NT2/D1 (cell line): ENCODE results near the gene ATAD2B.
A peak's percentile ranks its signal among the peaks of the same experiment; 100 is the strongest.
"Not testable (repeated sequence)": the region's sequence is repeated elsewhere in the genome, so short reads cannot be mapped to it uniquely, and the experiment has no call there.

ENCODE experiments used
- DNase-seq: peaks from one replicate; pipeline ENCODE4 v3.0.0-alpha.2; 2011; ENCODE audit warnings: low read depth, low spot score
- H3K27me3 ChIP-seq: 2 replicates; pipeline ENCODE4 v1.6.0; 2011; ENCODE audit warnings: mild to moderate bottlenecking; ENCODE audit not compliant: insufficient read length, insufficient read depth
- H3K36me3 ChIP-seq: 2 replicates; pipeline ENCODE4 v1.6.1; 2011; ENCODE audit warnings: mild to moderate bottlenecking, low read length, mixed read lengths; ENCODE audit not compliant: insufficient read depth, insufficient read length
- H3K4me1 ChIP-seq: 2 replicates; pipeline ENCODE4 v1.5.1; 2011; ENCODE audit not compliant: insufficient read depth, insufficient read length
- H3K4me3 ChIP-seq: 2 replicates; pipeline ENCODE4 v1.5.1; 2011; ENCODE audit warnings: low read depth; ENCODE audit not compliant: insufficient read length
- H3K9ac ChIP-seq: 2 replicates; pipeline ENCODE4 v1.6.0; 2011; ENCODE audit warnings: low read depth; ENCODE audit not compliant: insufficient read length
- H3K9me3 ChIP-seq: 2 replicates; pipeline ENCODE4 v1.5.1; 2011; ENCODE audit warnings: mild to moderate bottlenecking, low read length; ENCODE audit not compliant: insufficient read depth
- SUZ12 ChIP-seq: IDR thresholded peaks from 2 replicates; pipeline ENCODE4 v1.6.1; 2011; ENCODE audit not compliant: insufficient read length, insufficient read depth; ENCODE audit errors: extremely low read depth
- YY1 ChIP-seq: IDR thresholded peaks from 2 replicates; pipeline ENCODE4 v1.6.1; 2011; ENCODE audit not compliant: insufficient read length, insufficient read depth
- ZNF274 ChIP-seq: IDR thresholded peaks from 2 replicates; pipeline ENCODE4 v1.6.1; 2011; ENCODE audit warnings: mild to moderate bottlenecking, low read depth, low read length

ATAD2B gene

GRCh38 chr2:23926750-23927571, at the start of gene ATAD2B:
ATAD2B (minus strand) TSS chr2:23927123; CDS start chr2:23926770, 353 bp downstream.
- TF ChIP-seq YY1 (peak; percentile 43), SUZ12 (no peak)
- peak within 1 kb of the TSS; percentile 94 for H3K9ac ChIP-seq
- H3K36me3 ChIP-seq = peaks cover 24% of the 10 kb centered on the region
- no peaks in the 10 kb centered on the region for H3K4me1 ChIP-seq
- no peaks in the 10 kb centered on the region for H3K9me3 ChIP-seq
- peak within 1 kb of the TSS; percentile 89 for H3K4me3 ChIP-seq
- peak; percentile 96 for DNase-seq
- no peaks in the 10 kb centered on the region for H3K27me3 ChIP-seq

GRCh38 chr2:23967846-23968245, 40.9 kb upstream of the ATAD2B start:
- no peaks in the 10 kb centered on the region for H3K27me3 ChIP-seq
- H3K4me3 ChIP-seq = no peak overlapping the region
- TF ChIP-seq YY1 (no peak), ZNF274 (no peak), SUZ12 (no peak)

GRCh38 chr2:23954325-23955014, 27.5 kb upstream of the ATAD2B start:
- no peak overlapping the region for H3K4me3 ChIP-seq
- no peak overlapping the region for H3K9ac ChIP-seq
- no peaks in the 10 kb centered on the region for H3K9me3 ChIP-seq
- no peaks in the 10 kb centered on the region for H3K27me3 ChIP-seq
- no peak for DNase-seq
- H3K4me1 ChIP-seq = no peaks in the 10 kb centered on the region
- TF ChIP-seq ZNF274 (no peak), SUZ12 (no peak)
- H3K36me3 ChIP-seq = peaks cover 4% of the 10 kb centered on the region

More at GRCh38 chr2:23967846-23968245, 40.9 kb upstream of the ATAD2B start:
- Histone ChIP-seq H3K36me3 (peaks cover 13% of the 10 kb centered on the region), H3K9me3 (no peaks in the 10 kb centered on the region), H3K4me1 (no peaks in the 10 kb centered on the region), H3K9ac (no peak overlapping the region)
- no peak for DNase-seq

- H3K4me3 ChIP-seq = no peak overlapping the region
- H3K36me3 ChIP-seq = no peaks in the 10 kb centered on the region
- H3K9me3 ChIP-seq = no peaks in the 10 kb centered on the region
- H3K27me3 ChIP-seq = no peaks in the 10 kb centered on the region
- no peaks in the 10 kb centered on the region for H3K4me1 ChIP-seq
- no peak for DNase-seq
- TF ChIP-seq SUZ12 = no peak
- TF ChIP-seq ZNF274 = no peak
- no peak for TF ChIP-seq YY1
- no peak overlapping the region for H3K9ac ChIP-seq
These were observed 26.7 kb upstream of the ATAD2B start for GRCh38 chr2:23953625-23954024.

- H3K4me3 ChIP-seq, H3K9ac ChIP-seq, H3K36me3 ChIP-seq, DNase-seq, H3K4me1 ChIP-seq, H3K27me3 ChIP-seq, H3K9me3 ChIP-seq: not testable (repeated sequence)
These were observed 25.6 kb upstream of the ATAD2B start for GRCh38 chr2:23952558-23952957.

- no peak for DNase-seq
- peaks cover 9% of the 10 kb centered on the region for H3K36me3 ChIP-seq
- H3K27me3 ChIP-seq = no peaks in the 10 kb centered on the region
- H3K4me1 ChIP-seq = no peaks in the 10 kb centered on the region
- no peak overlapping the region for H3K9ac ChIP-seq
- no peak overlapping the region for H3K4me3 ChIP-seq
- no peaks in the 10 kb centered on the region for H3K9me3 ChIP-seq
- TF ChIP-seq ZNF274 = no peak
- TF ChIP-seq SUZ12 = no peak
- no peak for TF ChIP-seq YY1
These were observed 20.4 kb upstream of the ATAD2B start for GRCh38 chr2:23947350-23947749.

GRCh38 chr2:23944976-23945375, 18.1 kb upstream of the ATAD2B start:
- Histone ChIP-seq H3K9me3 (no peaks in the 10 kb centered on the region), H3K27me3 (no peaks in the 10 kb centered on the region), H3K4me3 (no peak overlapping the region), H3K4me1 (no peaks in the 10 kb centered on the region), H3K36me3 (peaks cover 9% of the 10 kb centered on the region), H3K9ac (no peak overlapping the region)
- DNase-seq = no peak
- TF ChIP-seq SUZ12 = no peak
- TF ChIP-seq ZNF274 = no peak
- TF ChIP-seq YY1 = no peak
